ENCODE measurements around the gene FBXW11.
"Not testable (repeated sequence)": the region's sequence is repeated elsewhere in the genome, so short reads cannot be mapped to it uniquely, and the experiment has no call there.

FBXW11 gene

DNA sequence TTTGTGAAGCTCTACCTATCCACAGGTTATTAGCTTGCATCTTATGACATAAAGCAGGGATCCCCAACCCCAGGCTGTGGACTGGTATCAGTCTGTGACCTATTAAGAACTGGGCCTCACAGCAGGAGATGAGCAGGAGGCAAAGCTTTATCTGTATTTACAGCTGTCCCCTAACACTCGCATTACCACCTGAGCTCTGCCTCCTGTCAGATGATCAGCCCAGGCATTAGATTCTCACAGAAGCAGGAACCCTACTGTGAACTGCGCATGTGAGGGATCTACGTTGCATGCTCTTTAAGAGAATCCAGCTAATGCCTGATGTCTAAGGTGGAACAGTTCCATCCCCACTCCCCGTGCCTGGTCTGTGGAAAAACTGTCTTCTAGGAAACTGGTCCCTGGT, 19.7 kb downstream of the FBXW11 start:
- DNase-seq (ENCODE audit: insufficient read length, low spot score), result no peak
- no peak for FAIRE-seq

DNA sequence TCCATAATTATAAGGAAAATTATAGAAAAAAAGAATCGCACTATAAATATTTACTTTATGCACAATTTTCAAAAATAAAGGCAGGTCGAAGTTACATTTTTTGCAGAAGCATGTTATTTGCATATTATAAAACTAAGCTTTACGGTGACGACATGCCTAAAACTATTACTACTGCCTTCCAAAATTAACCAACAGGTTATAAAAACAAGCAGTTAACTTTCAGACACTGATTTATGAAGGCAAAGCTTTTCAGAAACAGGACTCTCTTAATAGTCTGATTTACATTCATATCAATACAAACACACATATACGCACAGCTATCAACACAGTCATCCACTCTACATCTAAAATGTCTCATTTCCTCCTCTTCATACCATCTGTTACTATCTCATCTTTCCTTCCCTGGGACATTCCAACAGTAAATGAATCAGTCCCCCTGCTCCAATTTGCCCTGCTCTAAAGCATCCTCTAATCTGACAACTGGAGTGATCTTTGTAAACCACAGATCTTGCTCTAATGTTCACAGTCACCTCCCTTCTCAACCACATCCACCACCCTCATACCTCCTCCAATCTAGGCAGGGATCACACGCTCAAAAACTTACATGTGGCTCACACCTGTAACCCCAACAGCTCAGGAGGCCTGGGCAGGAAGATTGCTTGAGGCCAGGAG, 21.6 kb downstream of the FBXW11 start:
- DNase-seq (ENCODE audit: insufficient read length, low spot score), result no peak
- FAIRE-seq, result peak; percentile 75

DNA sequence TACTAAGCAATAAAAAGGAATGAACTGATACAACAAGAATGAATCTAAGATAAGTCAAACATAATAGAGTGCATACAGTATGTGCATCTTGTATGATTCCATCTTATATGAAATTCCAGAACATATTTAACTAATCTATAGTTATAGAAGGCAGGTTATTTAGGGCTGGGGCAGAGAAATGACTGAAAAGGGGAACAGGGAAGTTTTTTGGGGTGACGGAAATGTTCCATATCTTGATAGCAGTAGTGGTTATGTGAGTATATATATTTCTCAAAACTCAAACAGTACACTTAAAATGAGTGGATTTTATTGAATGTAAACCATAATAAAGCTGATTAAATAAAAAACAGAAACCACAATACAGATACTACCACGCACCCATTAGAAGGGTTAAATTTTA, 24.6 kb downstream of the FBXW11 start:
- no peak for DNase-seq (ENCODE audit: insufficient read length, low spot score)

DNA sequence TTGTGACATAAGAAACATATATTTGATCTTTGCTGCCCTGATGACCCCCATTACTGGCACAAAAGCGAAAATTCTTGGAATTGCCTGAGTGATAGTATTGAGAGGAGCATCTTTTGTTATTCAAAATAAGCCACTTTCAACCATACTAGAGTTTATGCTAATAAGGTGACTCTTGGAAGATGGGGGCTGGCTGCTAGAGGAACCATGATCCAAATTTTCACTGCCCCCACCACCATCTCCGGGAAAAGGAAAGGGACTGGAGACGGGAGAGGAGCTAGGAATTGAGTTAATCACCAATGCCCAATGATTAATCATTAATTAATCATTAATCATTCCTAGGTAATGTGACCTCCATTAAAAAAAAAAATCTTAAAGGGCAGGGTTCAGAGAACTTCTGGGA, 25.6 kb downstream of the FBXW11 start:
- FAIRE-seq (no peak), DNase-seq (ENCODE audit: insufficient read length, low spot score) (no peak)

More for the DNA sequence above, 24.6 kb downstream of the FBXW11 start:
- FAIRE-seq, result no peak

DNA sequence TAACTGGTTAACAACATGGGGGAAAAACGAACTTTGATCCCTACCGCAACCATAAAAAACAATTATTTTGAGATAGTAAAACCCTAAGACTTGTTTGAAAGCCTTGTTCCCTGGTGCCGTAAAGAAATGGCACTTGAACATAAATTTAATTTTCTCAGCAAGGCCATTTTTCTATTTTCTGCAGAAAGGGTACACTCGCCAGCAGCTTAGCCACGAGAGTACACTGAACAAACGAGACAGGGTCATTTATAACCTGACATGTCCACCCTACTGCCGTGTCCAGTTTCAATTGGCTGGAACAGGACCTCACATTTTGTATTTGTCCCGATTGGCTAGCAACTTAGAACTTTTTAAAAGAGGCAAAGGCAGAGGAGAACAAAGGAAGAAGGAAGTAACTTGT, 26.8 kb downstream of the FBXW11 start:
- FAIRE-seq (no peak), DNase-seq (ENCODE audit: insufficient read length, low spot score) (no peak)

DNA sequence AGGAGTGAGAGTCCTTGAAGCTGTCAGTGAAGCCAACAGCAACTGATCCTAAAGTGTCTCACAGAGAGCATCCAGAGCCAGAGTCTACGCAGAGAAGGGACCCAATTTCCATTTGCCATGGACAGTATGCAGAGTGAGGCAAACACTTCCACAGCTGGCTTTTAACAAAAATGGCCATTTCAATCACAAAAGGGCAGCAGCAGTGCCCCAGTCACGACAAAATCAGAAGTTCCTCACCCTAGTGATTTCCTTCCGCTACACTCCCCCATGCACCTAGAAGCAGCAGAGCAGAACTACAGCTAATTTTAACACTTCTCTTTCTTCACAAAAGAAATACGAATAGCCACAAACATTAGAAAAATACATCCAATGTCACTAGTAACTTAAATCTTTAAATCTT, 27.9 kb downstream of the FBXW11 start:
- peak; percentile 80 for FAIRE-seq
- DNase-seq (ENCODE audit: insufficient read length, low spot score), result no peak

DNA sequence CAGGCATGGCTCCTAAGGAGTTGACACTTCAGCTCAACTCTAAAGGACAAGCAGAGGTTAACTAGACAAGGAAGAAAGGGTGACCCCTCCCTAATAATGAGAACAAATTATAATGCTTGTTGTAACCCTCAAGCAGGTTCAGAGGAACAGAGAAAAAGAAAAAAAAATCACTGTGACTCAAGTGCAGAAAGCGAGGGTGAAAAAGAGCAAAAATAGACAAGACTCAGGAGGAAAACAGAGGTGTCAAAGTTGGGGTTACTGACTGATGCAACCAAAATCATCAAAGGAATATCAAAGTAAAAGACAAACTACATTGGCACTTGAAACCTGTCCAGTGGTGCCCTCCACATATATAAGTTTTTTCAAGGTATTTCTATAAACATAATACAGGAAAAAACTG, 28.4 kb downstream of the FBXW11 start:
- DNase-seq (ENCODE audit: insufficient read length, low spot score) (no peak), FAIRE-seq (peak; percentile 69)

DNA sequence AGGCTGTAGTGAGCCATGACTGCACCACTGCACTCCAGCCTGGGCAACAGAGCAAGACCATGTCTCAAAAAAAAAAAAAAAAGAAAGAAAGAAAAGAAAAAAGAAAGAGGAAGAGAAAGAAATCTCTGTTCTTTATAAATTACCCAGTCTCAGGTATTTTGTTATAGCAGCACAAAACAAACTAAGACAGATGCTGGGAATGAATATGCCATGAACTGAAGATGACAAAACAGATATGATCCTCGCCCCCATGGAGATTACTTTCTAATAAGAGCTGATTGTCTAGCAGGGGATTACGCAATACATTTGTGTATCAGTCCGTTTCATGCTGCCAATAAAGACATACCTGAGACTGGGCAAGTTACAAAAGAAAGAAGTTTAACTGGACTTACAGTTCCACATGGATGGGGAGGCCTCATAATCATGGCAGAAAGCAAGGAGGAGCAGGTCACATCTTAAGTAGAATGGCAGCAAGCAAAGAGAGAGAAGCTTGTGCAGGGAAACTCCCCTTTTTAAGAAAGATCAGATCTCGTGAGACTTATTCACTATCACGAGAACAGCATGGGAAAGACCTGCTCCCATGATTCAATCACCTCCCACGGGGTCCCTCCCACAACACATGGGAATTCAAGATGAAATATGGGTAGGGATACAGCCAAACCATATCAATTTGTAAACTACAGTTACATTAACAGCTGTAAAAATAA, 29.0 kb downstream of the FBXW11 start:
- DNase-seq (ENCODE audit: insufficient read length, low spot score), result not testable (repeated sequence)
- peak; percentile 80 for FAIRE-seq

DNA sequence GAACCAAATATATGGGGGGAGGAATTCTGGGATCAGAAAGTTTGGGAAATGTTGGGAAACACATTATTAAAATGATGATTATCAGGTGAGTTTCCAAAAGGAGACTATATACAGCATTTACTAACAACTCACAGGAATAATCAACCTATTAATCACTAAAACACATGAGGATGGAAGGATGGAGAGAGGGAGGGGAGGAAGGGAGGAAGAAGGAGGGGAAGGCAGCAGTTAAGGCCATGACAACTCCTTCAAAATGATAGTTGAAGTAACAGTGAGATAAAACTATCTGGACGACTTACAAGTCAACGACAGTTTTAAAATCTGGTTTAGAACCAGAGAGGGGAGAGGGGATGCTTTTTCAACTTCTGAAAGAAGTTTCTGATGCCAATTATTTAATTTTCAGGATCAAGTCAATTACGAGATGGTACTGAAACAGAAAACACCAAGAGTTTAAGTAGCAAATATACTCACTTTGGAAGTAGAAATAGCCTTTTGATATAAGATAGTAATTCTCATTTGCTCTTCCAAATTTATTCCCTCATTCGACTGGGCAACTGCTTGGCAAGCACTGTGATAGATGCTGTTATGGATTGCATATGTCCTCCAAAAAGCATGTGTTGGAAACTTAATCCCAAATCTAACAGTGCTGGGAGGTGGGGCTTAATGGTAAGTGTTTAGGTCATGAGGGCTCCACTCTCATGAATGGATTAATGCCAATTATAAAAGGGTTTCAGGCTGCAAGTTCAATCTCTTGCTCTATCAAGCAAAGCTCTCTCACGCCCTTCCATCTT, 30.4 kb downstream of the FBXW11 start:
- FAIRE-seq, result no peak
- DNase-seq (ENCODE audit: insufficient read length, low spot score), result no peak

DNA sequence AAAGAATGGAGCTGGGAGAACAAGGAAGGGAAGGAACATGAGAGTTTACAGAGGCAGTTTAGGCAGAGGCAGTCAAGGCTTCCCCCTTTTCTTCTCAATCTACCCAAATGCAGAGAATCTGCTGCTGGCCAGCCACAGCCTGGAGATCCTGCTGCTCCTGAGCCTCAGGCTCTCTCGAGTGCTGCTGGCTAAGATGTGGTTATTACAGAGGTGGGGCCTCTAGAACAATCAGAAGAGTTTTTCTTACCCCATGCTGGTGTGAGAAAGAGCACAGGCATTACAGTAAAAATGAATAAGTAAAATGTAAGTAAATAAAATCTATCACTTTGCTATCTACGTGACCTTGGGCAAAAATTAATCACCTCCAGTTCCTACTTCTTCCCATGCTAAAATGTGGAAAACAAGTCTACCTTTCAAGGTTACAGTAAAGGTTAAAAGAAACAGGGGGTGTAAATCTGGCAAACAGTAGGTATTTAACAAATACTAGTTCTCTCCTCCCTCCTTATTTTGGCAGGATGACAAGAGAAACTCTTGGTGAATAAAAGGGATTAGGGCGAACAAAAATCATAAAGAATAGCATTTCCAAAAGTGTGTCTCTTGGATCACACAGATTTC, 31.1 kb downstream of the FBXW11 start:
- FAIRE-seq (no peak), DNase-seq (ENCODE audit: insufficient read length, low spot score) (no peak)

DNA sequence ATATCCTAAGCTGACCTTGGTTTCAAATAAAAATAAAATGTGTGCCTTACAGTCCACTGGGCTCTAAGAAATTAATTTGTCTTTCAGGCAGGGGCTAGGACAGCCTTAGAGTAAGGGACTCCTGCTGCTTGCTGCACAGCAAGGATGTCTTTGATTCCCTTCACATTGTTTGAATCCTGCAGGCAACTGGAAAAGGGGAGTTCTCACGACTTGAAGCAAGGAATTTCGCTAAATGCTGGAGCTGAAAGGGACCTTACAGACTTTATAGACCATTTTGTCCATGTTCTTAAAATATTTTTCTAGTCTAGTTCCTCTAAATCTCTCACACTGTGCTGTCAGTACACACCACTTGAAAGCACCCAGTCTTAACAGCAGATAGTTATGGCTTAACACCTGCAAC, 35.6 kb downstream of the FBXW11 start:
- no peak for FAIRE-seq
- no peak for DNase-seq (ENCODE audit: insufficient read length, low spot score)

DNA sequence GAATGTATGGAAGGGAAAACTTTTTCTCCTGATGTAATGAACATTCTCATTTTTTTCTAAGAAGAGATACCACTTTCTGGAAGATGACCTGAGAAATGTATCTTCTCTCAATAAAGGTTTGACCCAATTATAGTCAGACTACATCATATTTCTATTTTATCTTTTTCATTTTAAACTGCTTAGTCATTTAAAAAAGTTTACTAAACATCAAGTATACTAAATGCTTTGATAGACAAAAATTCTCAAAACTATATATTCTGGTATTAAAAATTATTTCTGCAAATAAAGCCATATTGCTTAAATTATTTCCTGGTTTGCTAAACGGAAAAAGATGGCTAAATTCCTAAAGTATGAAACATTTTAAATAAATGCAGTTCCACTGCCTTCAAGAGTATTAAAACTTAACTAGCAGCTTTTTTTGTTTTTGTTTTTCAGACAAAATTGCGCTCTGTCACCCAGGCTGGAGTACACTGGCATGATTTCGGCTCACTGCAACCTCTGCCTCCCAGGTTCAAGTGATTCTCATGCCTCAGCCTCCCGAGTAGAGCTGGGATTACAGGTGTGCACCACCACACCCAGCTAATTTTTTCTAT, 37.1 kb downstream of the FBXW11 start:
- peak; percentile 18 for FAIRE-seq
- DNase-seq (ENCODE audit: insufficient read length, low spot score), result no peak

DNA sequence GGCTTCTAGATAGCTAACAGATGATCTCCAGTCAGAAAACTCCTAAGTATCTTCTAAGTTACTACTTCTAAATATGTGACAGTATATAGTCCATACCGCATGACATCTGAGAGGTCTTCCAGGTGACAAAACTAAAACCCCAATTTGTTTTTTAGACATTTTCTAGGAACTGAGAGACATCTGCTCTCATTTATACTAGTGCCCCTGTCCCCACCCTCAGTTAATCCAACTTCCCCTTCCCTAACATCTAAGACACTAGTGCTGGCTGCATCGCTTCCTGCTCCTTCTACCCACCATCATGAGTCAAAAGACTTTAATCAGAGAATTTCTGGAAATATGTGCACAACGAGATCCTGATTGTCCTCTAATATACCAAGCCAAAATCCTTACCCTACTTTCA, 37.9 kb downstream of the FBXW11 start:
- DNase-seq (ENCODE audit: insufficient read length, low spot score) (no peak), FAIRE-seq (peak; percentile 18)

DNA sequence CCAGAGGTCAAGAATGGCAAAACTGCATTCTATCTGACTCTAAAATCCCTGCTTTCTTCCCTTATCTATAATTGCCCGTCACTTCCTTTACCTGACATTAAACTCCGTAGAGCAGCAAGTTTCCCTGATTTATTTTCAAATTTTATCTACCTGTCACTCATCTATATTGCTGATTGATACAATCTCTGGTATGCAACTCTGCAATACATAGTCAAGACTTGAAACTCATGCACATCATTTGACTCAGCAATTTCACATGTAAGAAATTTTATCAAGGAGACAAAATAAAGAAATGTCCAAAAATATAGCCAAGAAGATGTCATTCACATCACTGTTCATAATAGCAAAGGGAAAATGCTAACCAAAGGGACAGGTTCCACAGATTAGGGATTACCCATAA, 39.5 kb downstream of the FBXW11 start:
- FAIRE-seq (peak; percentile 4), DNase-seq (ENCODE audit: insufficient read length, low spot score) (no peak)

DNA sequence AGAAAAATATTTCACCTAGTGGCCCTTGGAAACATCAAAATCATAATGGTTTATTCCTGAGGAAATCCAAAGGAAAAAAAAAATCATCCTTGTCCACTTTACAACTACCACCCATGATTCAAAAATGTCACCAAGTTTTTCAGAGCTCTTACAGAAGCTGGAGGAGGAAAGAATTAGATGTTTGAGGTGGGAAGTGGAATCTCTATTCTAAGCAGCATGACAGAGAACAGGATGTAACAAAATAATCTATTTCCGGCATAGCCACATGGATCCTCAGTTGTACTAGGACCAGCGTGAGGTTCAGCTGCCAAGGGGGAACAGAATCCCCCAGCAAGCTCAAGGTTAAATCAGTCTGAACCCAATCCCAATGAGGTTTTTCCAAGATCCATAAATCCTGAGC, 40.2 kb downstream of the FBXW11 start:
- FAIRE-seq (peak; percentile 92), DNase-seq (ENCODE audit: insufficient read length, low spot score) (no peak)

DNA sequence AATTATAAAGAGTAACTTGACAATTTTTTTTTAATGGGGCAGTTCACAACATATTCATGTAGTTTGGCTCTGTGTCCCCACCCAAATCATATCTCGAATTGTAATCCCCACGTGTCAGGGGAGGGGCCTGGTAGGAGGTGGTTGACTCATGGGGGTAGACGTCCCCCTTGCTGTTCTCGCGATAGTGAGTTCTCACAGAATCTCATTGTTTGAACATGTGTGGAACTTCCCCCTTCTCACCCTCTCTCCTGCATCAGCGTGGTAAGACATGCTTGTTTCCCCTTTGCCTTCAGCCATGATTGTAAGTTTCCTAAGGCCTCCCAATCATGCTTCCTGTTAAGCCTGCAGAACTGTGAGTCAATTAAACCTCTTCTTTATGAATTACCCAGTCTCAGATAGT, 40.7 kb downstream of the FBXW11 start:
- no peak for DNase-seq (ENCODE audit: insufficient read length, low spot score)
- FAIRE-seq, result peak; percentile 37

DNA sequence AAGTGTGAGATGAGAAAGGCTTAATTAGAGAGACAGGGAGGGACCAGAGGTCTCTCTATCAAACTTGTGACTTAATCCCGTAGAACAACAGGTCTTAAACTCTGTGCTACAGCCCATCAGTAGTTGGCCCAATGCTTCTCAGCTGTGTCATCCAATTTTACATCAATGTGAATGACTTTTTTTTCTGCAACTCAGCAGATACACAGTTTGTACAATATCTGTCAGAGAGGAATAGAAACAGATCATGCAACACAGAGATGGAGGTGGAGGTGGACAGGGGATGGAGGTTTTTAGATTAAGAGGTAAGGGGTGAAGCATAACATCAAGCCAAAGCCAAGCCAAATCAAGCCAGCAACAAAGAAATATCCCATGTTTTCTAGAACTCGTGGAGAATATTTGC, 43.0 kb downstream of the FBXW11 start:
- no peak for FAIRE-seq

DNA sequence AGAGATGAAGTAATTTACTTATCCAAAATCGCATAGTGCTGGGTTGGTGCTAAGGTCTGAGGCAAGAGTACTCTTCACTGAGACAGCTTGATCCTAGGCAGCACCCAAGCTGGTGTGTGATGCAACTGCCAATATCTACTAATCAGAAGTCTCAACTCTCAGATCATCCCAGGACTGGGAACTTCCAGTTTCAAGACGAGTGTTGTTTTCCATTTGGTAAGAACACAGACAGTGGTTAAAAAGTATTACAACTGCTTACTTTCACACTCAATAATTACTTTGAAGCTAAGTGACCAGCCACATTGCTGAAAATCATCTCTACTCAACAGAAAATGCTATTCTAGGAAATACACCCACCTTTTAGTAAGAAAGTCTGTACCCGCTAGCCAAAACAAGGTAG, 45.3 kb downstream of the FBXW11 start:
- peak; percentile 95 for FAIRE-seq
- DNase-seq (ENCODE audit: insufficient read length, low spot score), result no peak

More for the DNA sequence above, 43.0 kb downstream of the FBXW11 start:
- DNase-seq (ENCODE audit: insufficient read length, low spot score), result no peak

DNA sequence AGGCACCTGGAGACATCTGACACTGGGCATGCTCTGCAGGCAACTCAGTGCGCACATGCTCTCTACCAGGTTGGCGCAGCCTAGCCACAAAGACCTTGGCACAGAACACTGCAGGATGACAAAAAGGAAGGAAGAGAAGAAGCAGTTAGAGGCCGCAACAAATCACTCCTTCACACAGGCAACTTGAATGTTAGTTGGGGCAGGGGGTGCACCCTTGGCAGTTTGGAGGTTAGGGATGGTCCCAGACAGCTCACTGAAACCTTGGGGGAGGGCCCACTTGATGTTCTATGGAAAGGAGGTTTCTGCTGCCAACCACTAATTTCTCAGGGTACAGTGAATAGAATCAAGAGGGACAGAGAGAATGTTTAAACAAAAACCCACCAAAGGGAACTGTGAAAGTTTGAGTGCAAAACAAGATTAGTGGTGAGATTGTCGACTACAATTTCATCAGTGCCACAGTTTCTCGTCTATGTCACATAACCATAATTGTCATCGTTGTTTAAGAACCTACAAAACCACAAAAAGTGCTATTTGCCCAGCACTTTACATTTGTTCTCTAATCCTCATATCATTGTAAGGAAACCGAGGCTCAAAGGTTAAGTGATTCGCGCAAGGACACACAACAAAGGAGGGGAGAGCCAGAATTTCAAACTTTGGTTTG, 48.7 kb downstream of the FBXW11 start:
- DNase-seq (ENCODE audit: insufficient read length, low spot score) (no peak), FAIRE-seq (peak; percentile 80)

DNA sequence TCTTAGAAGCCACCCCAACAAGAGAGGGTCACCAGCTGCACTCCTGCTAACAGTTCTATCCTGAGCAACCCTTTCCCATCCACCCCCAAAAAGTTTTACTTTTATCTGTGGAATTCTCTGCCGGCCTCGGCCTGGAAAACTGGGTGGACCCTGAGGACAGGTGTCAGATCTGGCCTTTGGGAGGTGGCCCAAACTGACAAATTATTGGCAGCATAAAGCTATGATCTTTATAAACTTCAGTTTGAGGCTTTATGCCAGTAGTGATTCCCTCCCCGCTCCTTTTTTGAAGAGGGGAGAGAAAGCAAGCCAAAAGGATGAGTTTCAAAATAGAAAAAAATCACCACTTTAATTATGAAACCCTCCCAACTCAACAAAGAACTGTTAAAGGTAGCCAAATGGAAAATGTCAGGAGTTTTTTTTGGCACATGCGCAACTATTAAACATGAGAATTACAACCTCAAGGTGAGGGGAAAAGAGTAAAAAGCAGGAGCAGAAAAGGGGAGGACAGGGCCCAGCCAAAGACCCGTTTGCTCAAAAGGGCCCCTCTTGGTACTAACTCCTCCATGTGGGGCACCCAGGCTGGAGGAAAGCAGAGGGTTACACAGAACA, 49.4 kb downstream of the FBXW11 start:
- DNase-seq (ENCODE audit: insufficient read length, low spot score), result no peak
- FAIRE-seq, result no peak

Measured in GM19239 (cell line).